Adrenal gland (tissue), 5 donors: ENCODE data around the gene BRSK2.

ENCODE experiments used
- POLR2A ChIP-seq, 2 donors: fragments of 450-650 bp; IDR thresholded peaks; one replicate each; pipeline ENCODE4 v1.6.1; 2017; ENCODE audit warnings: antibody characterized with exemption in 2 of 2, mild to moderate bottlenecking in 2 of 2, moderate library complexity in 1 of 2
- TF ChIP-seq, protein P1 (sequence below), 6 experiments: fragments of 450-650 bp in 4 of 6; fragments of 200-600 bp in 2 of 6; sonication (generic) in 1 of 6; IDR thresholded peaks; 1 replicate in 5 of 6; 2 replicates in 1 of 6; pipeline versions ENCODE4 v1.5.1 to v1.8.0; 2016 to 2021; ENCODE audit warnings: antibody characterized with exemption in 6 of 6, mild to moderate bottlenecking in 2 of 6, moderate library complexity in 1 of 6
- donor health status: DM: no; HTN: no; CAD: no.

DNA sequence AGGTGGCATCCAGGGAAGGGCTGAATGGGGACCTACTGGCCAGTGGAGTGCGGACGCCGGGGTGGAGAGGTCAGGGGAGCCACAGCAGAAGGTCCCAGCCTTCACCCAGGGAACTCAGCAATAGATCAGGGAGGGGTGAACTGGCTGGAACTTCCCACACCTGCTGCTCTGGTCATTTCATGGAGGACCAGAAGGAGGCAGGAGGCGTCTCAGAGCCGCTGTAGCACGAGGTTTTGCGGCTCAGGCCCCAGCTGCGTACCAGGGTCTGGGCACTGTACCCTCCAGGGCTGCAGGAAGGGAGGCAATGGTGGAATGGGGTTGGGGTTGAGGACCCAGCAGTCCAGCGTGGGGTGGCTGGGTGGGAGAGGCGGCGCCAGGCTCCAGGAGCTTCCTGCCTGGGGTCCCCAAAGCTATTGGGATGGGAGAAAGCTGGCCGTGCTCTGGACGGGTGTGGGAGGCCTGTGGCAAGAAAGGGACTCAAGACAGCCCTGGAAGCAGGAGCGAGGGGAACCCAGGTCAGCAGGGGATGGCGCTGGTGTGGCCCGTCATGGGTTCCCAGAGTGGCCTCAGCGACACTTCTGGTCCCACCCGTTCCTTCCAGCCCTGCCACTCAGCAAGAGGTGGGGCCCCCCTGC, 20.2 kb upstream of the BRSK2 start:
- TF ChIP-seq, protein P1, sequence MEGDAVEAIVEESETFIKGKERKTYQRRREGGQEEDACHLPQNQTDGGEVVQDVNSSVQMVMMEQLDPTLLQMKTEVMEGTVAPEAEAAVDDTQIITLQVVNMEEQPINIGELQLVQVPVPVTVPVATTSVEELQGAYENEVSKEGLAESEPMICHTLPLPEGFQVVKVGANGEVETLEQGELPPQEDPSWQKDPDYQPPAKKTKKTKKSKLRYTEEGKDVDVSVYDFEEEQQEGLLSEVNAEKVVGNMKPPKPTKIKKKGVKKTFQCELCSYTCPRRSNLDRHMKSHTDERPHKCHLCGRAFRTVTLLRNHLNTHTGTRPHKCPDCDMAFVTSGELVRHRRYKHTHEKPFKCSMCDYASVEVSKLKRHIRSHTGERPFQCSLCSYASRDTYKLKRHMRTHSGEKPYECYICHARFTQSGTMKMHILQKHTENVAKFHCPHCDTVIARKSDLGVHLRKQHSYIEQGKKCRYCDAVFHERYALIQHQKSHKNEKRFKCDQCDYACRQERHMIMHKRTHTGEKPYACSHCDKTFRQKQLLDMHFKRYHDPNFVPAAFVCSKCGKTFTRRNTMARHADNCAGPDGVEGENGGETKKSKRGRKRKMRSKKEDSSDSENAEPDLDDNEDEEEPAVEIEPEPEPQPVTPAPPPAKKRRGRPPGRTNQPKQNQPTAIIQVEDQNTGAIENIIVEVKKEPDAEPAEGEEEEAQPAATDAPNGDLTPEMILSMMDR (IDR thresholded peaks at IDR 0.05), result no peak
- TF ChIP-seq POLR2A (IDR thresholded peaks at IDR 0.05), result no peak
